ENCODE data around the gene MIPOL1.
"Not testable (repeated sequence)": the region's sequence is repeated elsewhere in the genome, so short reads cannot be mapped to it uniquely, and the experiment has no call there.

MIPOL1 gene

DNA sequence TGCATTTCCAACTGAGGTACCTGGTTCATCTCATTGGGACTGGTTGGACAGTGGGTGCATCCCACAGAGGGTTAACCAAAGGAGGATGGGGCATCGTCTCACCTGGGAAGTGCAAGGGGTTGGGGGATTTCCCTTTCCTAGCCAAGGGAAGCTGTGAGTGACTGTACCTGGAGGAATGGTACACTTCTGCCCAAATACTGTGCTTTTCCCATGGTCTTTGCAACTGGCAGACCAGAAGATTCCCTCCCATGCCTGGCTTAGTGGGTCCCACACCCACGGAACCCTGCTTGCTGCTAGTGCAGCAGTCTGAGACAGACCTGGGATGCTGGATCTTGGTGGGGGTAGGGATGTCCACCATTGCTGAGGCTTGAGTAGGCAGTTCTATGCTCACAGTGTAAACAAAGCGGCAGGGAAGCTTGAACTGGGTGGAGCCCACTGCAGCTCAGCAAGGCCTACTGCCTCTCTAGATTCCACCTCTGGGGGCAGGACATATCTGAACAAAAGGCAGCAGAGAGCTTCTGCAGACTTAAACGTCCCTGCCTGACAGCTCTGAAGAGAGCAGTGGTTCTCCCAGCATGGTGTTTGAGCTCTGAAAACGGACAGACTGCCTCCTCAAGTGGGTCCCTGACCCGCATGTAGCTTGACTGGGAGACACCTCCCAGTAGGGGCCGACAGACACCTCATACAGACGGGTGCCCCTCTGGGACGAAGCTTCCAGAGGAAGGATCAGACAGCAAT is 9.7 kb upstream of the MIPOL1 start:
- DNase-seq = not testable (repeated sequence)

GRCh38 chr14:37189733-37190132 is 8.0 kb upstream of the MIPOL1 start:
- DNase-seq = not testable (repeated sequence)

- DNase-seq = no peak
Observed at GRCh38 chr14:37194698-37195097, 3.0 kb upstream of the MIPOL1 start.

DNA sequence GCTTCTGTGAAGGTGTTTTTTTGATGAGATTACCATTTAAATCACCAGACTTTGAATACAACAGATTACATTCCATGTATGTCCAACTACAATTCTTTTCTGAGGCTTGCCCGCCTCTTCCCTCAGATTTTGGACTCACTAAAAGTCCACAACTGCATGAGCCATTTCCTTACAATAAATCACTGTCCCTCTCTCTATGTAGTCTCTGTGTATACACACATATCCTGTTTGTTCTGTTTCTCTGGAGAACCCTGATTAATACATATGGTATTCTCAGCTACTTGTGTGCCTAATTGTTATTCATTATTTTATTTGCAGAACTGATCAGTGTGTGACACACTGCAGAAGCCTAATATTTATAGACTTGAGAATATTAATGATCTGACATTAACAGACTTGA is 2.4 kb upstream of the MIPOL1 start:
- no peak for DNase-seq

GRCh38 chr14:37196604-37197420 is 925 bp upstream of the MIPOL1 start:
- DNase-seq = no peak

DNA sequence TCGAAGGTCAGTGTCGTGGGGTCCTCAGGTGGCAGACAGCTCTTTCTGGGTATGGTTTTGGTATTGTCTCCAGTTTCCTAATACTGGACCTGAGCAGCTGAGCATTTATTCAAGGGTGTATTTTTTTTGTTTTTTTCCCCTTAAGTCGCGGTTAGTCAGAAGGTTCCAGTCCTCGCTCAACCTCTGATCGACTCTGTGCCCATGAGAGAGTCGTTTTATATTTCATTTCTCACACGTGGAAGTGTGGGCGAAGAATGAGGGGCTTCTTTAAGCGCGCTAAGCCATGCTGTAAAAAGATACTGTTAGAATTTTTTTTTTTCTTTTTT is 499 bp downstream of the MIPOL1 start:
- no peak for DNase-seq

DNA sequence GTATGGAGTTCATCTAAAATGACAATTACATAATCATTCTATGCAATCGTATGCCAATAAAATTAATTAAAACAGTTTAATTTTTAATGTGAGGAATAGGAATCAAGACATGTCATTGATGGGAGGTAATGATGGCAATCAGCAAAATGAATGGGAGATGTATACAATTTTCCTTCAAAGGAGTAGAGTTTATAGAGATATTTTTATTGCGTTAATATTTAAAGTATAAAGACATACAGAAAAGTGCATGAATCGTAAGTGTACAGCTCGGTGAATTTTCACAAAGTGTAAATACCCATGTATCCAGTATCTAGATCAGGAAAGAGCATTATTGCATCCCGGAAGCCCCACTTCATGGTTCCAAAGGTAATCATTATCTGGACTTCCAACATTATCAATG is 1.2 kb downstream of the MIPOL1 start:
- no peak for DNase-seq

DNA sequence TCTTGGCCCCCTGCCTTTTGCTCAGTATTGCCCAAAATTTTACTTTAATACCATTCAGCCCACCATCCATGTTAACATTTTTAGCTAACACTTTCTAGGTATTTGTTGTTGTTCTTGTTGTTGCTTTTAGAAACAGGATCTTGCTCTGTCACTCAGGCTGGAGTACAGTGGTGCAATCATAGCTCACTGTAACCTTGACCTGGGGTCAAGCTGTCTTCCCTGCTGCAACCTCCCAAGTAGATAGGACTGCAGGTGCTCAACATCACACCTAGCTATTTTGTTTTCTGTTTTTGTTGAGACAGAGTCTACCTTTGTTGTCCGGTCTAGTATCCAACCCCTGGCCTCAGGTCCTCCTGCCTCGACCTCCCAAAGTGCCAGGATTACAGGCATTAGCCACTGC is 4.0 kb downstream of the MIPOL1 start:
- no peak for DNase-seq

DNA sequence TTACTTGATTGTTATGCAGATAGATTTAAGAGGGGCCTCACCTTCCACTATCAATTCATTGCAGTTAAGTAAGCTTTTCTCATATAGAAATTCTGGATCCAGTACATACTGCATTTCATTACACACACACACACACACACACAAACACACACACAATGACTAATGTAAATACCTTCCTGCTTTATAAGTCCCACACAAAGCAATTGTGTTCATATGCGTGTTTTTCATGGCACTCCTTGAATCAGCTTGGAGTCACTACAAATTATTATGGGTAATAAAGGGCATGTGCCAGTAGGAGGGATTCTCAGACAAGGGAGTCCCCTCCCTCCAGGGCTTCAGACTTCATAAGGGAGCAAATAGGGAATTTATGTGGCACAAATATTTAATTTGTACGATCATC is 4.5 kb downstream of the MIPOL1 start:
- no peak for DNase-seq

DNA sequence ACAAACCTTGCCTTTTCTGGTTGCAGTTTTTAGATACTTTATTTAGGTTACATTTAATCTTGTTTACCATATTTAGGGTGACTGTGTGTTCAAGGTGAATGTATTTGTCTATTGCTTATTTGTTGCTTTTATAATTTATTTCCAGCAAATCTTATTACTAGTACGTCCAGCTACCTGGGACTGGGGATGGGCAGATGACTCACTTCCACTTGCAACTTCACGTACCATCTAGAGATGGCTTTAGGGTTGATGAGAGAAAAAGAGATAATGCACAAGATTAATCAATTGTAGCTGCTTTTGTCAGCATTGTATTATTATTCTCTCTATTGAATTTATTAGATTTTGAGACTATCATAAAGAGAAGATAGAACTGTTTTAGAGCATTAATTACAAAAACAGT is 5.1 kb downstream of the MIPOL1 start:
- no peak for DNase-seq

DNA sequence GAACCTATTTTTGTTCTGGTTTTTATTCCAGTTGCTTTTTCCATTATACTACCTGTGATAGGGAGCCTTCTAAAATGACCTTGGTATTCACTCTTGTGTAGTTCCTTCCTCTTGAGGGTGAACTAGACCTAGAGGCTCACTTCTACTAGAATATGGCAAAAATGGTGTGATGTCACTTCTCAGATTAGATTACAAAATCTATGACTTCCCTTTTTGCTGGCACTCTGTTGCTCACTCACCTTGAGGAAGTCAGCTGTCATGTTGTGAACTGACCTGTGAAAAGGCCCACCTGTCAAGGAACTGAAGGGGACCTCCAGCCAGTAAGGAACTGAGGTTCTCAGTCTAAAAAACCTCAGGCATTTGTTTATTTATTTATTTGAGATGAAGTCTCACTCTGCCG is 5.7 kb downstream of the MIPOL1 start:
- DNase-seq = no peak

GRCh38 chr14:37205623-37206605 is 8.2 kb downstream of the MIPOL1 start:
- DNase-seq = not testable (repeated sequence)

GRCh38 chr14:37209617-37210016 is 11.9 kb downstream of the MIPOL1 start:
- DNase-seq = not testable (repeated sequence)

DNA sequence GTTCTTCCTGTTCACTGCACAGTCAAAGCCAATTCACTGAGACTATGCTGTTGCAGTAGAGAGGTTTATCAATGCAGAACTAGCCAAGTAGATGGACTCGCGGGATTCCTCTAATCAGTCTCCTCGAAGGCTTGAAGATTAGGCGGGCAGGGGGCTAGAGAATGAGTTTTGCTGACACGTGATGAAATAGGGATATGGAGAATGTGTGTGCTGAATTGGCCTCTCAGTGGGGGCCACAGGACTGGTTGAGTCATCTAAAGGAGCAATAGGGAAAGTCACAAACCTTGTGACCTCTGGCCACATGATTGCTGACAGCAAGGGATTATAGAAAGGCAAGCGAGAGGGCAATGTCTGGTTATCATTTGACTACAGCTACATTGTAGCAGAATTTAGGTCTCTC is 12.7 kb downstream of the MIPOL1 start:
- no peak for DNase-seq

- no peak for DNase-seq
Observed at GRCh38 chr14:37213016-37213415, 15.3 kb downstream of the MIPOL1 start.

DNA sequence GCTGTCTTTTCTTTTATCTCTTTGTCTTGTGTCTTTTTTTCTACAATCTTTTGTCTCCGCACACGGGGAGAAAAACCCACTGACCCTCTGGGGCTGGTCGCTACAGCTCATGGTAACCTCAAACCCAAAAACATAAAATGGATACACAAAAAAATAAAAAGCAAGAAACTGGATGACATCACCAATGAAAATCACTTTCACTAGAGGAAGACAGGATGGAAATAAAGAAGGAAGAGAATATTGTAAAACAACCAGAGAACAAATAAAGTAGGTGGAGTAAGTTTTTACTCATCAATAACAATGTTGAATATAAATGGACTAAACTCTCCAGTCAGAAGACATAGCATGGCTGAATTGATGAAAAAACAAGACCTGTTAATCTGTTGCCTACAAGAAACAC is 17.6 kb downstream of the MIPOL1 start:
- no peak for DNase-seq

DNA sequence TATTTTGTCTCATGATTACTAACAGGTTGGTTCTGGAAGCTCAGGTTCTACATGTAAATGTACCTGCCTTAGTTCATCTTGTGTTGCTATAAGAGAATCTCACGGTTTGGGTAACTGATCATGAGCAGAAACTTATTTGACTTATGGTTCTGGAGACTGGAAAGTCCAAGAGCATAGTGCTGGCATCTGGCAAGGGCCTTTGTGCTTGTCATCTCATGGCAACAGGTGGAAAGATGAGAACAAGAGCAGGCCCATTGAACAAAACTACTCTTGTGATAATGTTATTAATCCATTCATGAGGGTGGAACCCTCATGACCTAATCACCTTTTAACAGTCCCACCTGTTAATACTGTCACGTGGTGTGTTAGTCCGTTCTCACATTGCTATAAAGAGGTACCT is 23.3 kb downstream of the MIPOL1 start:
- no peak for DNase-seq

- no peak for DNase-seq
Observed at GRCh38 chr14:37223947-37224474, 26.3 kb downstream of the MIPOL1 start.

DNA sequence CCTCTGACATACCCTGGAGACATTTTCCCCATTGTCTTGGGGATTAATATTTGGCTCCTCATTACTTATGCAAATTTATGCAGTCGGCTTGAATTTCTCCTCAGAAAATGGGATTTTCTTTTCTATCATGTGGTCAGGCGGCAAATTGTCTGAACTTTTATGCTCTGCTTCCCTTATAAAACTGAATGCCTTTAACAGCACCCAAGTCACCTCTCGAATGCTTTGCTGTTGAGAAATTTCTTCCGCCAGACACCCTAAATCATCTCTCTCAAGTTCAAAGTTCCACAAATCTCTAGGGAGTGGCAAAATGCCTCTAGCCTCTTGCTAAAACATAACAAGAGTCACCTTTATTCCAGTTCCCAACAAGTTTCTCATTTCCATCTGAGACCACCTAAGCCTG is 27.9 kb downstream of the MIPOL1 start:
- DNase-seq = not testable (repeated sequence)

DNA sequence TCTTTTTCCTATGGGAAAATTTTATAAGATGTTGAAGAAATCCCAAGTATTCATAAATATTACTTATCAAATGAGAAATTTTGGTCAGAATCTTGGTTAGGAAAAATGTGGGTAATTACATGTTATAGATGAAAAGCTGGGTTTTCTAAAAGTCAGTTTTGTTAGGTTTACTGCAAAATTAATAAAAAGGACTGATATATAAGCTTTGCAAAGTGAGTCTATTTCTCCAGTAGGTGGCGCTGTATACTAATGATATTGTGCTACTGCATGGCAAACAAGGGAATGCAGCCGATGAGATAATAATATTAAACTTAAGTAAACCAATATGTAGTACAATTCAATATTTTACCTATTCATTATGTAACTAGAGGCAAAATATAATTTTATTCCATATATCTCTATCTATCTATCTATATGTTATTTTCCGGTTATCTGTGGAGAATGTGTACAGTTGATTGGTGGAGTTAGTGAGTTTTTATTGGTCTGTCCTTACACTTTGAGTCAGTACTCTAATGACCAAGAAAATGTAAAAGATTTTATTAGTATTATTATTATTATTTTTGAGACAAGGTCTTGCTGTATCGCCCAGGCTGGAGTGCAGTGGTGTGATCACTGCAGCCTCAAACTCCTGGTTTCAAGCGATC is 32.9 kb downstream of the MIPOL1 start:
- DNase-seq = peak; percentile 4

- DNase-seq = no peak
Observed at GRCh38 chr14:37232907-37233481, 35.3 kb downstream of the MIPOL1 start.

- no peak for DNase-seq
Observed at GRCh38 chr14:37234222-37234621, 36.5 kb downstream of the MIPOL1 start.

Measured in NCI-H1436 treated with DMSO at 0.1 percent for 48 hours (cell line).